GM12878 (cell line): ENCODE measurements around the gene BCL2. TPM values are rescaled to one million over a fixed set of nuclear protein-coding genes. Genes with fewer than 3 reads are reported as not detected.
A peak's percentile ranks its signal among the peaks of the same experiment; 100 is the strongest.

Experiments used
- ATAC-seq: fragments of 200-7000 bp; cut with Tn5 transposase; 3 replicates; pipeline ENCODE4 v1.9.1; 2020; ENCODE audit warnings: mild to moderate bottlenecking, moderate library complexity
- BruUV-seq: library from RNA; stranded (reverse); fragments of 400-500 nt; replicated peaks from 2 replicates; lab custom pipeline; 2021; lab: Mats Ljungman, UMichigan
- CTCF ChIA-PET: fragments of 300-600 bp; sonication (Branson Sonifier 250); formaldehyde crosslinking; extraction: SDS; loops from one replicate; lab custom pipeline; 2021; ENCODE audit warnings: inconsistent platforms; lab: Yijun Ruan, JAX
- POLR2A ChIA-PET: fragments of 350-600 bp; formaldehyde crosslinking; extraction: SDS; loops from one replicate; lab custom pipeline; 2021; ENCODE audit warnings: inconsistent platforms; lab: Charles Lee
- RAD21 ChIA-PET: fragments of 300-600 bp; sonication (Branson Sonifier 250); formaldehyde crosslinking; loops from one replicate; lab custom pipeline; 2023; ENCODE audit warnings: antibody characterized with exemption; ENCODE audit not compliant: unreplicated experiment; lab: Charles Lee
- SMC1A ChIA-PET: fragments of 300-600 bp; sonication (Branson Sonifier 250); formaldehyde crosslinking; loops from one replicate; lab custom pipeline; 2023; ENCODE audit not compliant: unreplicated experiment, uncharacterized antibody; lab: Charles Lee
- DNase-seq: peaks from one replicate; pipeline ENCODE4 v3.0.0-alpha.2; 2011; ENCODE audit warnings: low read depth, low spot score
- FAIRE-seq: peaks from 3 replicates; lab custom pipeline; 2011; peaks lifted over from hg19 to GRCh38; lab: Jason Lieb, UNC
- H2AFZ ChIP-seq: 2 replicates; pipeline ENCODE4 v1.6.0; 2011; ENCODE audit warnings: low read depth, low read length, control low read depth; ENCODE audit not compliant: control insufficient read depth
- H3K27ac ChIP-seq: 2 replicates; pipeline ENCODE4 v1.5.1; 2011; ENCODE audit warnings: control low read depth; ENCODE audit not compliant: control insufficient read depth, insufficient read depth
- H3K27me3 ChIP-seq, 2 experiments: replicated peaks in 1 of 2; 2 replicates each; pipeline versions ENCODE4 v1.6.0 to v1.6.1; 2011; ENCODE audit warnings: low read length in 1 of 2; ENCODE audit not compliant: control insufficient read depth in 2 of 2, insufficient read depth in 2 of 2
- H3K36me3 ChIP-seq, 2 experiments: 2 replicates each; pipeline ENCODE4 v1.5.1; 2011; ENCODE audit warnings: low read length in 1 of 2; ENCODE audit not compliant: control insufficient read depth in 2 of 2, insufficient read depth in 2 of 2
- H3K4me1 ChIP-seq: 2 replicates; pipeline ENCODE4 v1.6.1; 2011; ENCODE audit warnings: mild to moderate bottlenecking, low read length, moderate library complexity, mixed read lengths; ENCODE audit not compliant: control insufficient read depth, insufficient read depth
- H3K4me2 ChIP-seq: 2 replicates; pipeline ENCODE4 v1.6.0; 2011; ENCODE audit warnings: control low read depth; ENCODE audit not compliant: control insufficient read depth, insufficient read depth
- H3K4me3 ChIP-seq: fragments of 200-600 bp; sonication (generic); 2 replicates; pipeline ENCODE4 v1.5.1; 2016
- H3K79me2 ChIP-seq: 2 replicates; pipeline ENCODE4 v1.6.0; 2011; ENCODE audit warnings: low read length; ENCODE audit not compliant: control insufficient read depth, insufficient read depth
- H3K9ac ChIP-seq: 2 replicates; pipeline ENCODE4 v1.8.0; 2011; ENCODE audit warnings: low read length, control low read depth, mixed read lengths; ENCODE audit not compliant: control insufficient read depth, insufficient read depth
- H3K9me3 ChIP-seq: replicated peaks from 3 replicates; pipeline ENCODE4 v1.5.1; 2011; ENCODE audit warnings: mild to moderate bottlenecking, low read length; ENCODE audit not compliant: control insufficient read depth, insufficient read depth
- H4K20me1 ChIP-seq: 2 replicates; pipeline ENCODE4 v1.6.0; 2011; ENCODE audit not compliant: control insufficient read depth, insufficient read depth
- BCL11A ChIP-seq: IDR thresholded peaks from 2 replicates; pipeline ENCODE4 v1.6.1; 2011; ENCODE audit warnings: low read depth, low read length
- CHD1 ChIP-seq: IDR thresholded peaks from 2 replicates; pipeline ENCODE4 v1.6.1; 2012; ENCODE audit warnings: low read depth, low read length, improper control_type of control experiment
- MXI1 ChIP-seq: fragments of 150-350 bp; IDR thresholded peaks from 2 replicates; pipeline ENCODE4 v1.6.1; 2011; ENCODE audit warnings: low read depth, mild to moderate bottlenecking, inconsistent platforms, low read length, improper control_type of control experiment
- PAX5 ChIP-seq: IDR thresholded peaks from 2 replicates; pipeline ENCODE4 v1.6.1; 2011; ENCODE audit warnings: low read depth, low read length, borderline replicate concordance
- RAD21 ChIP-seq: IDR thresholded peaks from 2 replicates; pipeline ENCODE4 v1.6.1; 2011; ENCODE audit warnings: mild to moderate bottlenecking, low read depth, low read length, moderate library complexity; ENCODE audit not compliant: insufficient read depth
- SIX5 ChIP-seq: IDR thresholded peaks from 2 replicates; pipeline ENCODE4 v1.6.1; 2011; ENCODE audit warnings: mild to moderate bottlenecking, low read depth, low read length, moderate library complexity; ENCODE audit not compliant: severe bottlenecking
- SKIL ChIP-seq: fragments of 450-650 bp; IDR thresholded peaks from 2 replicates; pipeline ENCODE4 v1.6.1; 2017; ENCODE audit warnings: mild to moderate bottlenecking, low read depth, inconsistent platforms; ENCODE audit not compliant: poor library complexity, severe bottlenecking
- SMC3 ChIP-seq: IDR thresholded peaks from 2 replicates; pipeline ENCODE4 v1.6.1; 2011; ENCODE audit warnings: low read length, improper control_type of control experiment, borderline replicate concordance
- ZBED1 ChIP-seq: IDR thresholded peaks from 2 replicates; pipeline ENCODE4 v1.6.1; 2016; ENCODE audit warnings: borderline replicate concordance
- WGBS: methylation state at CpG from one replicate; pipeline ENCODE4 v1.1.6; 2016; ENCODE audit warnings: low lambda C conversion rate; ENCODE audit not compliant: insufficient replicate concordance, insufficient coverage; ENCODE audit errors: missing lambda C conversion rate; 5-methylcytosine and 5-hydroxymethylcytosine counted together
- in situ Hi-C: fragments of 300-500 bp; cut with MboI; formaldehyde crosslinking; loops from 9 replicates; pipeline ENCODE4 v1.14.3; 2018; ENCODE audit warnings: mixed read lengths
- intact Hi-C: fragments of 100-400 bp; cut with micrococcal nuclease; formaldehyde crosslinking; loops from one replicate; pipeline ENCODE4 v1.14.2; 2022; ENCODE audit not compliant: unreplicated experiment
- polyA plus RNA-seq, 11 experiments: library from polyadenylated mRNA; depleted of rRNA in 4 of 11; unstranded in 6 of 11; stranded (reverse) in 5 of 11; fragments of >200 nt; fragmentation: Nextera tagmentation in 4 of 11; fragmentation: Illumina TruSeq in 1 of 11; extraction: Ambion mirVana in 4 of 11; extraction: Trizol in 1 of 11; gene quantifications; 1 replicate in 1 of 11; 2 replicates in 10 of 11; pipeline versions ENCODE4 v1.2.1 to v1.2.3, GENCODE V29; 2011 to 2016; ENCODE audit warnings: inconsistent platforms in 2 of 11, missing spikeins in 2 of 11, low read depth in 1 of 11
- total RNA-seq, 4 experiments: library from RNA; depleted of rRNA in 3 of 4; stranded (reverse); fragments of >200 nt in 3 of 4; fragmentation: Illumina TruSeq in 1 of 4; extraction: Trizol in 1 of 4; gene quantifications; 2 replicates each; pipeline versions ENCODE4 v1.2.1 to v1.2.3, GENCODE V29; 2013 to 2021
- TF ChIP-seq, protein P1 (sequence below): fragments of 450-650 bp; IDR thresholded peaks from 2 replicates; pipeline ENCODE4 v1.6.1; 2014; ENCODE audit warnings: mild to moderate bottlenecking
- TF ChIP-seq, protein P2 (sequence below): IDR thresholded peaks from 2 replicates; pipeline ENCODE4 v1.6.1; 2011; ENCODE audit warnings: low read depth, mild to moderate bottlenecking, low read length, moderate library complexity, borderline replicate concordance; ENCODE audit errors: extremely low read depth
- TF ChIP-seq, protein P3 (sequence below): IDR thresholded peaks from 2 replicates; pipeline ENCODE4 v1.6.1; 2012; ENCODE audit warnings: mild to moderate bottlenecking, low read depth, low read length

Gene BCL2
- total and polyA plus RNA-seq, 10 of the 15 experiments (the other 5 are each of a cell fraction or from before 2014, with no cell fraction given): 4.1 to 47.8 (median 19.3) TPM

GRCh38 chr18:63161032-63161760, 158.4 kb downstream of the BCL2 start:
- intact Hi-C loops: loop anchor here (2.0 to 5.0 kb wide), 3 partner anchors 46 to 152 kb away; no protein-coding TSS in a partner anchor
- peak; percentile 92 for DNase-seq
- H3K4me3 ChIP-seq: peak overlapping the region; percentile 62
- H3K9me3 ChIP-seq: no peaks in the 10 kb centered on the region
- no peaks in the 10 kb centered on the region for H4K20me1 ChIP-seq
- H3K9ac ChIP-seq: peak overlapping the region; percentile 97
- under 1% methylated on average over 7 of the region's 7 CpGs for WGBS
- FAIRE-seq: peak; percentile 72
- in situ Hi-C loops: no loop called here
- H3K4me2 ChIP-seq: peak overlapping the region; percentile 99
- TSS peak; percentile 30 for BruUV-seq
- no peak overlapping the region for H2AFZ ChIP-seq
- POLR2A ChIA-PET: interaction anchor here (0.6 to 4.7 kb wide), 19 partner anchors 9 to 157 kb away, joined by 3 to 44 read pairs (median 3); partner anchors contain the start of gene BCL2
- ATAC-seq: peak; percentile 34
- H3K27me3 ChIP-seq: no peaks in the 10 kb centered on the region
- peak overlapping the region; percentile 100 for H3K27ac ChIP-seq
- RAD21 ChIA-PET: interaction anchor here (0.8 to 5.3 kb wide), 19 partner anchors 9 to 157 kb away, joined by 3 to 57 read pairs (median 15); partner anchors contain the start of gene BCL2
- peaks cover 65% of the 10 kb centered on the region for H3K4me1 ChIP-seq
- CTCF ChIA-PET: interaction anchor here (1.1 to 18.1 kb wide), 11 partner anchors 8 to 161 kb away, joined by 3 to 416 read pairs (median 7); partner anchors contain the start of gene BCL2
- SMC1A ChIA-PET: interaction anchor here (0.8 to 6.7 kb wide), 28 partner anchors 8 to 162 kb away, joined by 3 to 100 read pairs (median 7); partner anchors contain the start of gene BCL2
- peaks cover 70% of the 10 kb centered on the region for H3K79me2 ChIP-seq
- H3K36me3 ChIP-seq: peaks cover 0 to 5% of the 10 kb centered on the region in 2 experiments; a peak in 2 of 4 replicates
- no peak for TF ChIP-seq MXI1
- peak; percentile 87 for TF ChIP-seq BCL11A
- TF ChIP-seq CHD1: peak; percentile 83
- peak; percentile 79; the same call in 1 of the 2 replicates for TF ChIP-seq ZBED1
- no peak for TF ChIP-seq SIX5
- TF ChIP-seq, protein P1, sequence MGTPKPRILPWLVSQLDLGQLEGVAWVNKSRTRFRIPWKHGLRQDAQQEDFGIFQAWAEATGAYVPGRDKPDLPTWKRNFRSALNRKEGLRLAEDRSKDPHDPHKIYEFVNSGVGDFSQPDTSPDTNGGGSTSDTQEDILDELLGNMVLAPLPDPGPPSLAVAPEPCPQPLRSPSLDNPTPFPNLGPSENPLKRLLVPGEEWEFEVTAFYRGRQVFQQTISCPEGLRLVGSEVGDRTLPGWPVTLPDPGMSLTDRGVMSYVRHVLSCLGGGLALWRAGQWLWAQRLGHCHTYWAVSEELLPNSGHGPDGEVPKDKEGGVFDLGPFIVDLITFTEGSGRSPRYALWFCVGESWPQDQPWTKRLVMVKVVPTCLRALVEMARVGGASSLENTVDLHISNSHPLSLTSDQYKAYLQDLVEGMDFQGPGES: no peak
- TF ChIP-seq RAD21: 0 out of 2 replicates have a peak, but pooled peaks have one; percentile 2
- TF ChIP-seq SMC3: no peak; the same call in 1 of the 2 replicates
- peak; percentile 68; the same call in 1 of the 2 replicates for TF ChIP-seq PAX5
- TF ChIP-seq, protein P2, sequence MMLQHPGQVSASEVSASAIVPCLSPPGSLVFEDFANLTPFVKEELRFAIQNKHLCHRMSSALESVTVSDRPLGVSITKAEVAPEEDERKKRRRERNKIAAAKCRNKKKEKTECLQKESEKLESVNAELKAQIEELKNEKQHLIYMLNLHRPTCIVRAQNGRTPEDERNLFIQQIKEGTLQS: no peak
- peak; percentile 68 for TF ChIP-seq SKIL
- TF ChIP-seq, protein P3, sequence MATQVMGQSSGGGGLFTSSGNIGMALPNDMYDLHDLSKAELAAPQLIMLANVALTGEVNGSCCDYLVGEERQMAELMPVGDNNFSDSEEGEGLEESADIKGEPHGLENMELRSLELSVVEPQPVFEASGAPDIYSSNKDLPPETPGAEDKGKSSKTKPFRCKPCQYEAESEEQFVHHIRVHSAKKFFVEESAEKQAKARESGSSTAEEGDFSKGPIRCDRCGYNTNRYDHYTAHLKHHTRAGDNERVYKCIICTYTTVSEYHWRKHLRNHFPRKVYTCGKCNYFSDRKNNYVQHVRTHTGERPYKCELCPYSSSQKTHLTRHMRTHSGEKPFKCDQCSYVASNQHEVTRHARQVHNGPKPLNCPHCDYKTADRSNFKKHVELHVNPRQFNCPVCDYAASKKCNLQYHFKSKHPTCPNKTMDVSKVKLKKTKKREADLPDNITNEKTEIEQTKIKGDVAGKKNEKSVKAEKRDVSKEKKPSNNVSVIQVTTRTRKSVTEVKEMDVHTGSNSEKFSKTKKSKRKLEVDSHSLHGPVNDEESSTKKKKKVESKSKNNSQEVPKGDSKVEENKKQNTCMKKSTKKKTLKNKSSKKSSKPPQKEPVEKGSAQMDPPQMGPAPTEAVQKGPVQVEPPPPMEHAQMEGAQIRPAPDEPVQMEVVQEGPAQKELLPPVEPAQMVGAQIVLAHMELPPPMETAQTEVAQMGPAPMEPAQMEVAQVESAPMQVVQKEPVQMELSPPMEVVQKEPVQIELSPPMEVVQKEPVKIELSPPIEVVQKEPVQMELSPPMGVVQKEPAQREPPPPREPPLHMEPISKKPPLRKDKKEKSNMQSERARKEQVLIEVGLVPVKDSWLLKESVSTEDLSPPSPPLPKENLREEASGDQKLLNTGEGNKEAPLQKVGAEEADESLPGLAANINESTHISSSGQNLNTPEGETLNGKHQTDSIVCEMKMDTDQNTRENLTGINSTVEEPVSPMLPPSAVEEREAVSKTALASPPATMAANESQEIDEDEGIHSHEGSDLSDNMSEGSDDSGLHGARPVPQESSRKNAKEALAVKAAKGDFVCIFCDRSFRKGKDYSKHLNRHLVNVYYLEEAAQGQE: peak; percentile 38; the same call in 1 of the 2 replicates
